IPS DF 4.7 (cell line): Measurements from ENCODE around the gene RANBP9.

ENCODE experiments used
- DNase-seq: peaks from one replicate; pipeline ENCODE4 v3.0.0-alpha.2; 2013; ENCODE audit warnings: low spot score; ENCODE audit errors: extremely low read depth

Gene RANBP9

GRCh38 chr6:13678255-13678983 is 33.2 kb downstream of the RANBP9 start:
- no peak for DNase-seq

- no peak for DNase-seq
These were observed 33.8 kb downstream of the RANBP9 start for GRCh38 chr6:13677878-13678254.

DNA sequence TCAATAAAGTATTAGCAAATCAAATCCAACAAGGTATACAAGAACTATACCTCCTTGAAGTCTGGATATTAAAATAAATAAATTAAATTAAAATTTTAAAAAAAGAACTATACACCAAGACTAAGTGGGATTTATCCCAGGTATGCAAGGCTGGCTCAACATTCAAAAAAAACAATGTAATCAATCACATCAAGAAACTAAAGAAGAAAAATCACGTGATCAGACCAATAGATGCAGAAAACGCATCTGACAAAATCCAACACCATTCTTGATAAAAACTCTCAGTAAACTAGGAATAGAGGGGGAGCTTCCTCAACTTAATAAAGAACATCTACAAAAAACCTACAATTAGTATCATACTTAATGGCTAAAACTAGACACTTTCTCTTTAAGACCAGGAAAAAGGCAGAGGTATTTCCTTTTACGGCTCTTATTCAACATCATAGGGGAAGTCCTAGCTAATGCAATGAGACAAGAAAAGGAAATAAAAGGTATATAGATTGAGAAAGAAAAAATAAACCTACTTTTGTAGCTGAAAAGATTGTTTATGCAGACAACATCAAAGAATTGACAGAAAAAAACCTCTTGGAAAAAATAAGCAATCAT is 35.0 kb downstream of the RANBP9 start:
- DNase-seq = no peak

GRCh38 chr6:13674533-13675190 is 37.0 kb downstream of the RANBP9 start:
- DNase-seq = no peak

DNA sequence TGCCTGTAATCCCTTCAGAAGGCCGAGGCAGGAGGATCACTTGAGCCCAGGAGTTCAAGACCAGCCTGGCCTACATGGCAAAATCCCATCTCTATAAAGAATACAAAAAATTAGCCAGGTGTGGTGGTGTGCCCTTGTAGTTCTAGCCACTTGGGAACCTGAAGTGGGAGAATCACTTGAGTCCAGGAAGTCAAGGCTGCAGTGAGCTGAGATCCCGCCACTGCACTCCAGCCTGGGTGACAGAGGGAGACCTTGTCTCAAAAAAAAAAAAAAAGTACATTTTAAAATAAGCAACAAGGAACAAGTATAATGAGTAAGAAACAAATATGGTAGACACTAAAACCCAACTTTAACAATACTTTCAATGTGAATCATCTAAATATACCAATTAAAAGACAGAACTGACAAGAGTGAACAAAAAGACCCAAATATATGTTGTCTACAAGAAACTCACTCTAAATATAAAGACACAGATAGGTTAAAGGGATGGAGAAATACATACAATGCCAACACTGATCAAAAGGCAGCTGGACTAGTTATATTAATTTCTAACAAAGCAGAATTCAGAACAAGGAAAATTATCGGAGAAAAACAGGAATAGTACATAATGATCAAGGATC is 37.7 kb downstream of the RANBP9 start:
- DNase-seq = no peak

DNA sequence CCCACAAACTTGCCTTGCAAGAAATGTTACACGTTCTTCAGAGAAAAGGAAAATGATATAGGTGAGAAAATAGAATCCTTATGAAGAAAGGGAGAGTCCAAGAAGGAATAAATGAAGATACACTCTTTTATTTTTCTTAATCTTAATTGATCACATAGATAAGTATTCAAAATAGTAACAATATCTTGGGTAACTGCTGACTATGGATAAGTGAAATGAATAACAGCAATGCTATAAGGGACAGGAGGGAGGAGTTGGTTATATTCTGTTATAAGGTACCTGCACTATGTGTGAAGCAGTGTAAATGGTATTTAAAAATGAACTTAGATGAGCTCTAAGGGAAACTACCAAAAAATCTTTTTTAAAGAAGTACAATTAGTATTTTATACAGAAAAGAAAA is 38.3 kb downstream of the RANBP9 start:
- no peak for DNase-seq

GRCh38 chr6:13672904-13673303 is 38.7 kb downstream of the RANBP9 start:
- no peak for DNase-seq

GRCh38 chr6:13671548-13672127 is 40.0 kb downstream of the RANBP9 start:
- DNase-seq = no peak

DNA sequence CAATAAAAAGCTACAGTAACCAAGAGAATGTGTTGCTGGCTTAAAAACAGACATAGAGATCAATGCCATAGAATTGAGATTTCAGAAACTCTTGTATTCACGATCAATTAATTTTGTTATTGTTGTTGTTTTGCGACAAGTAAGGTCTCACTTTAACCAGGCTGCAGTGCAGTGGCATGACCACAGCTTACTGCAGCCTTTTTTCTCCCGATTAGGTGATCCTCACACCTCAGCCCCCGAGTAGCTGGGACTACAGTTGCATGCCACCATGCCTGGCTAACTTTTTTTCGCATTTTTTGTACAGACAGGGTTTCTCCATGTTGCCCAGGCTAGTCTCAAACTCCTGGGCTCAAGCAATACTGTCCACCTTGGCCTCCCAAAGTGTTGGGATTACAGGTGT is 42.2 kb downstream of the RANBP9 start:
- no peak for DNase-seq

DNA sequence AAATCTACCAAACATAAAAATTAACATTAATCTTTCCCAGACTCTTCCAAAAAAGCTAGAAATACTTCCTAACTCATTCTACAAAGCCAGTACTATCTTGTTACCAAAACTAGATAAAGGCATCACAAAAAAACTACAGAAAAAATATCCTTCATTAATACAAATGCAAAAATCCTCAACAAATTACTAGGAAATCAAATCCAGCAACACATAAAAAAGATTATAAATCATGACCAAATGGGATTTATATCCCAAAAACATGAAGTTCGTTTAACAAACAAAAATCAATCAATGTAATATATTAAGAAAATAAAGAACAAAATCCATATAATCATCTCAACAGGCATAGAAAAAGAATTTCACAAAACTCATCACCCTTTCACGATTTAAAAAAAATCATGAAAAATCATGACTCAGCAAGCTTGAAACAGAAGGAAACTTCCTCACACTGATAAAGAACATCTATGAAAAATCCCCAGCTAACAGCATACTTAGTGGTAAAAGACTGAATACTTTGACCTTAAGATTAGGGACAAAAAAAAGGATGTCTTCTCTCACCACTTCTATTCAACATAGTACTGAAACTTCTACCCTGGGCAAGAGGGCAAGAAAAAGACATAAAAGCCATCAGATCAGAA is 43.2 kb downstream of the RANBP9 start:
- DNase-seq = no peak

DNA sequence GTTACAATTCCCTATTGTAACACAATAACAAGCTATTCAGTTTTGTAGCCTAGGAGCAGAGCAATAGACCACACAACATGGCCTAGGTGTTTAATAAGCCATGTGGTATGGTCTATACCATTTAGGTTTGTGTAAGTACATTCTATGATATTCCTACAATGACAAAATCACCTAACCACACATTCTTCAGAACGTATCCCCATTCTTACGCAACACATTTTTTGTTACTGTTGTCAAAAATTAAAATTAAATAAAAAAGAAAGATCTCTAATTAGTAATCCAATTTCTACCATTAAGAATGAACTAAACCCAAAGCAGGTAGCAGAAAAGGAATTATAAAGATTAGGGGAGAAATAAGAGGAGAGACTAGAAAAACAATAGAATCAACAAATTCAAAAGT is 44.0 kb downstream of the RANBP9 start:
- DNase-seq = no peak

DNA sequence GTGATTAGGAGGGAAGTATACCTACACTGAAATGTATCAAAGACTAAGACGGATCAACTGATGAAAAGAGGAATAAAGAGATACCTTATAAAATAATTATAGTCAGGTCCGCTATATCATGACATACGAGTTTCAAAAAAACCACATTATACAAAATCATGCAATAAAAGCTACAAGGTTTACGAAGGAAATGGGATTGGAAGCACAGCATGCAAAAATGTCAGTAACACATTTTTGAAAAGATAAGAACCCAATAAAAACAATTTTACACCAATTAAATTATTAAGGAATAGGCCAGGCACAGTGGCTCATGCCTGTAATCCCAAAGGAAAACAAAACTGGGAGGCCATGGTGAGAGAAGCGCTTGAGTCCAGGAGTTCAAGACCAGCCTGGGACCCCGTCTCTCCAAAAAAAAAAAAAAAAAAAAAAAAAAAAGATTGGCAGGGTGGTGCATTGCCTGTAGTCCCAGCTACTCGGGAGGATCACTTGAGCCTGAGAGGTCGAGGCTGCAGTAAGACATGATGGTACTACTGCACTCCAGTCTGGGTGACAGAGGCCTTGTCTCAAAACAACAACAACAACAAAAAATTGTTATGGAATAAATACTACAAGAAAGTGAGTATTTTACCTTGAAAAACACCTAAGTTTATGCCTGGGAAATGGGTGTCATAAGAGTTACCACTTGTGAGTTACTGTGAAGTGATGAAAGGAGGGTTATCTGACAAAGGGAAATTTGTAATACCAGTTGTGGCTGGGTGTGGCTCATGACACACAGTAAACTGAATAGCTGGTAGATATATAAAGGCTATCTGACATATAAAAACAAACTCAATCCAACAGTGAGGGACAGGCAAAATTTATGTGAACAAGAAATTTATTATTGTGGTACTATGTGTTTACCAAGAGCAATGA is 45.2 kb downstream of the RANBP9 start:
- DNase-seq = no peak

GRCh38 chr6:13664703-13665352 is 46.8 kb downstream of the RANBP9 start:
- no peak for DNase-seq

- DNase-seq = no peak
These were observed 47.6 kb downstream of the RANBP9 start for GRCh38 chr6:13663986-13664385.

- no peak for DNase-seq
These were observed 48.8 kb downstream of the RANBP9 start for GRCh38 chr6:13662651-13663334.

- DNase-seq = no peak
These were observed 50.0 kb downstream of the RANBP9 start for GRCh38 chr6:13661647-13662046.

- no peak for DNase-seq
These were observed 50.7 kb downstream of the RANBP9 start for GRCh38 chr6:13660893-13661292.

DNA sequence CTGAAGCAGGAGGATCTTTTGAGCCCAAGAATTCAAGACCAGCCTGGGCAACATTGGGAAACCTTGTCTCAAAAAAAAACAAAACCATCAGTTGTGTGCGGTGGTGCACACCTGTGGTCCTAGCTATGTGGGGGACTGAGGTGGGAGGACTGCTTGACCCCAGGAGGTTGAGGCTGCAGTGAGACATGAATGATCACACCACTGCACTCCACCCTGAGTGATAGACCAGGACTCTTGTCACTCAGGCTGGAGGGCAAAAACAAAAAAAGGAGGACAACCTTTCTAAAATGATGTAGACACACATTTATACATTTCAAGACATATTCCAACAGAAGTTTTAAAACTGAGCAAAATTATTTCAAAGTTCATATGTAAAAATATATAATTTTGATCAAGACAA is 51.4 kb downstream of the RANBP9 start:
- no peak for DNase-seq

GRCh38 chr6:13655700-13656099 is 55.9 kb downstream of the RANBP9 start:
- DNase-seq = no peak
